Measurements from ENCODE around the gene MYO3B. TPM values are rescaled to one million over a fixed set of nuclear protein-coding genes. Genes with fewer than 3 reads are reported as not detected.

The MYO3B gene
- total RNA-seq, 5 donors from 2014 or later (not counting 1 experiment from before 2014, with no cell fraction given) = 0.26 to 0.28 TPM; not detected in 3

DNA sequence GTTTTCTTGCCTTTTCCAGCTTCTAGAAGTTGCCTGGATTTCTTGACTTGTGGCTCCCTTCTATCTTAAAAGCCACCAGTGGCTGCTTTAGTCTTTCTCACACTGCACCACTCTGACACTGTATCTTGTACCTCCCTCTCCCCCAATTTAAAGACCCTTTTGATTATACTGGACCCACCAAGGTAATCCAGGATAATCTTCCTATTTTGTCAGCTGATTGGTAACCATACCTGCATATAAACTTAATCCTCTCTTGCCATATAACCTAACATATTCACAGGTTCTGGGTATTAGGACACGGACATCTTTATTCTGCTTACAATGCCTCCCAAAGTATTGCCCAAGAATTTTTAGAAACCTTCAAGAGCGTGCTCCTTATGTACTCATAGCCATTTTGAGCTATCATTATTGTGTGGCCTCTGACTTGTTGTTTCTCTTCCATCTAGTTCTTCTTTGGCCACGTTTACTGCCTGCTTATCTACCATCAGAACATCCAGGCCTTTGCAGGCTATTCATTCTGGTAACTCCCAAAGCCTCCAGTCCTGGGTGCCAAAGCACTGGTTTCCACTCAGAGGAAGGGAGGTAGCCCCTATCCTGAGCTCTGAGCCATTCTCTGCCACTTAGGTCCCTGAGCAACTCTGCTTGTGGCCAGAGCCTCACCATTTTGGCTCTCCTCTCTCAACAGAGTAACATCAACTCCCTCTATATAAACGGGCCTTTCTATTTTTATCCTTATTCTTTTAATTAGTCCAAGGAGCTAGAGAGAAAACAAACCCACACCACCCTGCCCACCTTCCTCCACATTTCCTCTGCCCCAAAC lies 70.8 kb downstream of the MYO3B start:
- Histone ChIP-seq H3K4me3 (ENCODE audit: control insufficient read depth in 1 of 2, extremely low read depth in 1 of 2, low read length in 1 of 2) (no peak overlapping the region), H3K9me3 (no peaks in the 10 kb centered on the region), H3K27ac (ENCODE audit: low read length) (no peak overlapping the region), H3K36me3 (ENCODE audit: control insufficient read depth in 2 of 2, extremely low read depth in 1 of 2, insufficient read depth in 1 of 2, low read length in 1 of 2) (no peaks in the 10 kb centered on the region), H3K4me1 (ENCODE audit: control insufficient read depth in 1 of 2, extremely low read depth in 1 of 2, insufficient read depth in 2 of 2, low read length in 2 of 2) (no peaks in the 10 kb centered on the region), H3K27me3 (replicated peaks in 1 of 2; ENCODE audit: control insufficient read depth in 2 of 2, extremely low read depth in 1 of 2, insufficient read depth in 2 of 2, low read length in 1 of 2) (peaks cover 0 to 8% of the 10 kb centered on the region in 2 experiments)
- H3K36me3 Mint-ChIP-seq = no peaks in the 10 kb centered on the region
- DNase-seq = no peak
- H3K4me1 Mint-ChIP-seq = no peaks in the 10 kb centered on the region
- ATAC-seq (replicated peaks in 1 of 4) = no peak
- H3K4me3 Mint-ChIP-seq = no peak overlapping the region
- no peaks in the 10 kb centered on the region for H3K9me3 Mint-ChIP-seq
- ChIA-PET CTCF (no interaction called here), POLR2A (no interaction called here)
- 64% methylated on average over 4 of the region's 4 CpGs for WGBS (ENCODE audit: insufficient coverage)
- no peak overlapping the region for H3K27ac Mint-ChIP-seq
- peaks cover 27 to 42% of the 10 kb centered on the region in 2 donors for H3K27me3 Mint-ChIP-seq

DNA sequence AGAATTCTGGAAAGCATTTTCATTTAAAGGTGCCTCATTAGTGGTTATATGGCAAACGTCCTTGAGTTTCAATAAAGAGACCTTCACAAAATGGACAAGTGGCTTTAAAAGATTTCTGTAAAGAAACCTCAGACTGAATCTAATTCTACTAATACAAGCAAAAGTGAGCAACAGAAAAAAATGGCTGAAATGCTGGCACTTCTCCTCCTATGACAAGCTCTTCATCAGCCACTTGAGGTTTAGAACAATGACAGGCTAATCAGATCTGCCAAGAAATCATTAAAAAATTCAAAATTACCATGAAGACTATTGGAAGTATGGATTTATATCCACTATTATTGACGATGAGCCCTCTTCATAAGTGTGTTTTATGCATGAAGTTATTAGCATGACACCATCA lies 71.8 kb downstream of the MYO3B start:
- no peak overlapping the region for H3K4me3 ChIP-seq (ENCODE audit: control insufficient read depth in 1 of 2, extremely low read depth in 1 of 2, low read length in 1 of 2)
- ChIA-PET POLR2A (no interaction called here), CTCF (no interaction called here)
- no peak for DNase-seq
- peaks cover 0 to 16% of the 10 kb centered on the region in 2 experiments for H3K27me3 ChIP-seq (replicated peaks in 1 of 2; ENCODE audit: control insufficient read depth in 2 of 2, extremely low read depth in 1 of 2, insufficient read depth in 2 of 2, low read length in 1 of 2)
- no peaks in the 10 kb centered on the region for H3K9me3 ChIP-seq
- Mint-ChIP-seq H3K27me3 (peaks cover 23 to 41% of the 10 kb centered on the region in 2 donors), H3K36me3 (no peaks in the 10 kb centered on the region), H3K27ac (no peak overlapping the region), H3K9me3 (no peaks in the 10 kb centered on the region), H3K4me1 (no peaks in the 10 kb centered on the region), H3K4me3 (no peak overlapping the region)
- H3K4me1 ChIP-seq (ENCODE audit: control insufficient read depth in 1 of 2, extremely low read depth in 1 of 2, insufficient read depth in 2 of 2, low read length in 2 of 2) = no peaks in the 10 kb centered on the region
- H3K27ac ChIP-seq (ENCODE audit: low read length) = no peak overlapping the region
- H3K36me3 ChIP-seq (ENCODE audit: control insufficient read depth in 2 of 2, extremely low read depth in 1 of 2, insufficient read depth in 1 of 2, low read length in 1 of 2) = no peaks in the 10 kb centered on the region
- ATAC-seq (replicated peaks in 1 of 4) = no peak
- WGBS (ENCODE audit: insufficient coverage) = 40% methylated on average over 1 of the region's 2 CpGs

DNA sequence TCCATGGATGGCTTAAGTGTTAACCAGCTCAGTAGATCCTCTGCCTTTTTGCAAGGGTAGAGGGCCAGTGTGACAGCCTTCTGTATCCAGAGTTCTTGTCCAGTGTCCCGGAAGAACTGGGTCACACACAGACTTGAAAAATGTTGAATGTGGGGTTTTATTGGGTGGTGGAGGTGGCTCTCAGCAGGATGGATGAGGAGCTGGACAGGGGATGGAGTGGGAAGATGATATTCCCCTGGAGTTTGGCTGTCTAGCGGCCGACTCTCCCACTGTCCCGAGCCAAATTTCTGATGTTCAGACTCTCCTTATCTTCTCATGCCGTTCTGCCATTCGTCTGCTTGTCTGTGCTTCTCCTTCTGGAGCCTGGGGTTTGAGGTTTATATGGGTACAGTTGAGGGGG lies 72.6 kb downstream of the MYO3B start:
- H3K4me3 ChIP-seq (ENCODE audit: control insufficient read depth in 1 of 2, extremely low read depth in 1 of 2, low read length in 1 of 2) = no peak overlapping the region
- no peaks in the 10 kb centered on the region for H3K36me3 ChIP-seq (ENCODE audit: control insufficient read depth in 2 of 2, extremely low read depth in 1 of 2, insufficient read depth in 1 of 2, low read length in 1 of 2)
- 83% methylated on average over 1 of the region's 6 CpGs for WGBS (ENCODE audit: insufficient coverage)
- no peaks in the 10 kb centered on the region for H3K4me1 Mint-ChIP-seq
- no peaks in the 10 kb centered on the region for H3K36me3 Mint-ChIP-seq
- H3K4me1 ChIP-seq (ENCODE audit: control insufficient read depth in 1 of 2, extremely low read depth in 1 of 2, insufficient read depth in 2 of 2, low read length in 2 of 2) = no peaks in the 10 kb centered on the region
- H3K4me3 Mint-ChIP-seq = no peak overlapping the region
- H3K27ac ChIP-seq (ENCODE audit: low read length) = no peak overlapping the region
- no peak overlapping the region for H3K27ac Mint-ChIP-seq
- peaks cover 0 to 17% of the 10 kb centered on the region in 2 experiments for H3K27me3 ChIP-seq (replicated peaks in 1 of 2; ENCODE audit: control insufficient read depth in 2 of 2, extremely low read depth in 1 of 2, insufficient read depth in 2 of 2, low read length in 1 of 2)
- ATAC-seq (replicated peaks in 1 of 4) = no peak
- no peaks in the 10 kb centered on the region for H3K9me3 ChIP-seq
- no peak for DNase-seq
- no peaks in the 10 kb centered on the region for H3K9me3 Mint-ChIP-seq
- ChIA-PET CTCF (no interaction called here), POLR2A (no interaction called here)
- peaks cover 28 to 44% of the 10 kb centered on the region in 2 donors for H3K27me3 Mint-ChIP-seq

DNA sequence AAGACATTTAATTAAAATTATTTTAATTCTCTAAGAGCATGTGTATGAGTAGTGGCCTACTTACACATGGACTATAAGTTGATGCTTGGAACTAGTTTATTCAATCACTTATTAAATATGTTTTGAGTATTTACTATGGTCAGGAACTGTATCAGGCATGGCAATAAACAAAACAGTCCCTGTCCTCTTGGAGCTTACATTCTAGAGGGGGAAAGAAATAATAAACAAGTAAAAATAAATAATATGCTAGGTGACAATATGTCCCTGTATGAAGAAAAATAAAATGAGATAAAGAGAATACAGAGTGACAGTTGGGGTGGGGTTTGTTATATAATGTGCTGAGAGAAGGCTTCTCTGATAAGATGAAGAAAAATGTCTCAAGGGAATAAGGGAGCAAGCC lies 74.5 kb downstream of the MYO3B start:
- CTCF ChIA-PET = no interaction called here
- no peaks in the 10 kb centered on the region for H3K36me3 ChIP-seq (ENCODE audit: control insufficient read depth in 2 of 2, extremely low read depth in 1 of 2, insufficient read depth in 1 of 2, low read length in 1 of 2)
- Mint-ChIP-seq H3K27ac (no peak overlapping the region), H3K36me3 (no peaks in the 10 kb centered on the region), H3K4me3 (no peak overlapping the region), H3K4me1 (no peaks in the 10 kb centered on the region), H3K27me3 (peaks cover 32 to 52% of the 10 kb centered on the region in 2 donors), H3K9me3 (peaks cover 0 to 4% (median 0%) of the 10 kb centered on the region in 3 donors)
- POLR2A ChIA-PET = interaction anchor here in 1 of 2 donors (0.6 kb wide), 1 partner anchor 14 kb away, joined by 3 read pairs; no protein-coding TSS in a partner anchor
- H3K4me1 ChIP-seq (ENCODE audit: control insufficient read depth in 1 of 2, extremely low read depth in 1 of 2, insufficient read depth in 2 of 2, low read length in 2 of 2) = no peaks in the 10 kb centered on the region
- H3K9me3 ChIP-seq = no peaks in the 10 kb centered on the region
- no peak overlapping the region for H3K4me3 ChIP-seq (ENCODE audit: control insufficient read depth in 1 of 2, extremely low read depth in 1 of 2, low read length in 1 of 2)
- H3K27me3 ChIP-seq (replicated peaks in 1 of 2; ENCODE audit: control insufficient read depth in 2 of 2, extremely low read depth in 1 of 2, insufficient read depth in 2 of 2, low read length in 1 of 2) = peaks cover 0 to 16% of the 10 kb centered on the region in 2 experiments
- no peak overlapping the region for H3K27ac ChIP-seq (ENCODE audit: low read length)
- ATAC-seq (replicated peaks in 1 of 4) (no peak), DNase-seq (no peak)

DNA sequence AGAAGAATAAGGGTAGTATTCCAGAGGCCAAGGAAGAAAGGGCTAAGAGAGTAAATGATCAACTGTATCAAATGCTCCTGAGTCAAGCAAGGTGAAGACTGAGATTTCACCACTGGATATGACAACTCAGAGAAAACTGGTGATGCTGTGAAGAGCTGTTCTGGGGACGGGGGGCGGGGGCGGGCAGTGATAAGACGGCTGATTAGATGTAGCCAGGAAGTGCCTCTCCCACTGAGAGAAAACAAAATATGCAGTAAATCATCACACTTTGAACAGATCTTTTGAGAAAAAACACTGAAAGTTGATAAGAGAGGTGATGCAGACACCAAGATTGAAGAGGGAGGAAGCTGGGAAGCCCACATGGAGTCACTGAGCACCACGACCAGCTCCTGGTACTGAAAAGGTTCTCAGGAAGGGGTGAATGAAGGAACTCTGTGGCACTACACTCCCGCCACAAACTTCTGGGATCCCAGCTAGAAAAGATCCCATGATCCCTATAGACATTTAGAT lies 75.8 kb downstream of the MYO3B start:
- no peaks in the 10 kb centered on the region for H3K4me1 ChIP-seq (ENCODE audit: control insufficient read depth in 1 of 2, extremely low read depth in 1 of 2, insufficient read depth in 2 of 2, low read length in 2 of 2)
- Mint-ChIP-seq H3K4me3 (no peak overlapping the region), H3K27ac (no peak overlapping the region), H3K9me3 (peaks cover 0 to 4% (median 0%) of the 10 kb centered on the region in 3 donors), H3K36me3 (no peaks in the 10 kb centered on the region), H3K27me3 (peaks cover 29 to 49% of the 10 kb centered on the region in 2 donors), H3K4me1 (no peaks in the 10 kb centered on the region)
- WGBS (ENCODE audit: insufficient coverage) = no CpG with 5 or more reads among the region's 6 CpGs
- no peak for DNase-seq
- no peaks in the 10 kb centered on the region for H3K9me3 ChIP-seq
- CTCF ChIA-PET = no interaction called here
- no peaks in the 10 kb centered on the region for H3K36me3 ChIP-seq (ENCODE audit: control insufficient read depth in 2 of 2, extremely low read depth in 1 of 2, insufficient read depth in 1 of 2, low read length in 1 of 2)
- POLR2A ChIA-PET = no interaction called here
- H3K27ac ChIP-seq (ENCODE audit: low read length) = no peak overlapping the region
- no peak for ATAC-seq (replicated peaks in 1 of 4)
- no peak overlapping the region for H3K4me3 ChIP-seq (ENCODE audit: control insufficient read depth in 1 of 2, extremely low read depth in 1 of 2, low read length in 1 of 2)
- peaks cover 0 to 16% of the 10 kb centered on the region in 2 experiments for H3K27me3 ChIP-seq (replicated peaks in 1 of 2; ENCODE audit: control insufficient read depth in 2 of 2, extremely low read depth in 1 of 2, insufficient read depth in 2 of 2, low read length in 1 of 2)

DNA sequence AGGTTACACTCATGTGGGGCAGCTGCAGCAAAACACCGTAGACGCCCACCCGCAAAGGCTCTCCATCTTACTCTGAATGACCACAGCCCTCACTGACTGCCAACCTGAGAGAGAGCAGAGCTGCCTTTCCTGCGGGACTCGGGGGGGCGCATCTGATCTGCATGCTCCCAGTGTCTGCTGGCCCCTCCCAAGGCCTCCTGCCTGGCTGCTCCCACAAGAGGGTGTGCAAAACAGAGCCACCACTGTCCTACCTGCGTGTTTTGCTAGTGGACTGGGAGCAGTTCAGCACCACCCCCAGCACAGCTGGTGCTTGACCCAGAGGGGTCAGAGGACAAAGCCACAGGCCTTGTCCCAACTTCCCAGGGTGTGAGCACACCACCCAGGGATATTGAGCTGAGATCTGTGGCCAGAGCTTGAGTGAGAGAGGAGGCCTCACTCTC lies 76.4 kb downstream of the MYO3B start:
- Mint-ChIP-seq H3K27ac (no peak overlapping the region), H3K9me3 (peaks cover 0 to 4% (median 0%) of the 10 kb centered on the region in 3 donors), H3K36me3 (no peaks in the 10 kb centered on the region), H3K4me3 (no peak overlapping the region), H3K4me1 (no peaks in the 10 kb centered on the region), H3K27me3 (peaks cover 29 to 46% of the 10 kb centered on the region in 2 donors)
- Histone ChIP-seq H3K9me3 (no peaks in the 10 kb centered on the region), H3K4me3 (ENCODE audit: control insufficient read depth in 1 of 2, extremely low read depth in 1 of 2, low read length in 1 of 2) (no peak overlapping the region), H3K36me3 (ENCODE audit: control insufficient read depth in 2 of 2, extremely low read depth in 1 of 2, insufficient read depth in 1 of 2, low read length in 1 of 2) (no peaks in the 10 kb centered on the region), H3K27ac (ENCODE audit: low read length) (no peak overlapping the region), H3K27me3 (replicated peaks in 1 of 2; ENCODE audit: control insufficient read depth in 2 of 2, extremely low read depth in 1 of 2, insufficient read depth in 2 of 2, low read length in 1 of 2) (peaks cover 0 to 16% of the 10 kb centered on the region in 2 experiments), H3K4me1 (ENCODE audit: control insufficient read depth in 1 of 2, extremely low read depth in 1 of 2, insufficient read depth in 2 of 2, low read length in 2 of 2) (no peaks in the 10 kb centered on the region)
- DNase-seq = no peak
- CTCF ChIA-PET = no interaction called here
- 91% methylated on average over 7 of the region's 7 CpGs for WGBS (ENCODE audit: insufficient coverage)
- ATAC-seq (replicated peaks in 1 of 4) = no peak
- POLR2A ChIA-PET = no interaction called here
